A673 (cell line): Measurements from ENCODE around the gene CMPK1. TPM values are rescaled to one million over a fixed set of nuclear protein-coding genes. Genes with fewer than 3 reads are reported as not detected.

Experiments
- BruUV-seq: library from RNA; stranded (reverse); fragments of 400-500 nt; replicated peaks from 2 replicates; lab custom pipeline; 2021; lab: Mats Ljungman, UMichigan
- CTCF ChIA-PET: fragments of 300-600 bp; sonication (Branson Sonifier 250); formaldehyde crosslinking; loops from one replicate; lab custom pipeline; 2022; ENCODE audit warnings: antibody characterized with exemption; lab: Charles Lee
- POLR2A ChIA-PET: fragments of 300-600 bp; sonication (Branson Sonifier 250); formaldehyde crosslinking; loops from one replicate; lab custom pipeline; 2022; ENCODE audit warnings: antibody characterized with exemption; ENCODE audit not compliant: low non-redundant PET; lab: Charles Lee
- DNase-seq: peaks from one replicate; pipeline ENCODE4 v3.0.0-alpha.2; 2015; ENCODE audit warnings: low spot score
- H3K27ac ChIP-seq: fragments of 200-600 bp; sonication (generic); 2 replicates; pipeline ENCODE4 v1.5.1; 2016; ENCODE audit warnings: mixed run types, low read depth, mild to moderate bottlenecking, mixed read lengths, antibody characterized with exemption, low read length; ENCODE audit not compliant: poor library complexity, severe bottlenecking
- H3K27me3 ChIP-seq: fragments of 200-600 bp; sonication (generic); replicated peaks from 2 replicates; pipeline ENCODE4 v1.6.1; 2017; ENCODE audit warnings: mixed run types, low read depth, mild to moderate bottlenecking, mixed read lengths, antibody characterized with exemption, low read length; ENCODE audit not compliant: insufficient read depth, poor library complexity
- H3K36me3 ChIP-seq: fragments of 200-600 bp; sonication (generic); 2 replicates; pipeline ENCODE4 v1.6.1; 2016; ENCODE audit warnings: mixed run types, mild to moderate bottlenecking, mixed read lengths, antibody characterized with exemption, low read length; ENCODE audit not compliant: insufficient read depth, poor library complexity, severe bottlenecking
- H3K4me1 ChIP-seq: fragments of 200-600 bp; sonication (generic); 2 replicates; pipeline ENCODE4 v1.6.1; 2017; ENCODE audit warnings: mixed run types, mild to moderate bottlenecking, mixed read lengths, antibody characterized with exemption, low read length; ENCODE audit not compliant: insufficient read depth, poor library complexity, severe bottlenecking
- H3K4me3 ChIP-seq: fragments of 200-600 bp; sonication (generic); 2 replicates; pipeline ENCODE4 v1.5.1; 2016; ENCODE audit warnings: low read depth, mixed run types, mild to moderate bottlenecking, mixed read lengths, low read length; ENCODE audit not compliant: poor library complexity, severe bottlenecking
- H3K9me3 ChIP-seq: fragments of 200-600 bp; sonication (generic); 2 replicates; pipeline ENCODE4 v1.6.1; 2016; ENCODE audit warnings: mixed run types, low read depth, mild to moderate bottlenecking, mixed read lengths, antibody characterized with exemption, low read length; ENCODE audit not compliant: poor library complexity, severe bottlenecking
- CTCF ChIP-seq: fragments of 300-800, 200-600 bp; sonication (generic); conservative IDR thresholded peaks from 2 replicates; pipeline ENCODE4 v1.5.1; 2017; ENCODE audit warnings: low read depth, mild to moderate bottlenecking, antibody characterized with exemption, low read length, moderate library complexity, mixed read lengths
- EZH2 ChIP-seq: fragments of 200-600 bp; sonication (generic); IDR thresholded peaks from 2 replicates; pipeline ENCODE4 v1.6.1; 2017; ENCODE audit warnings: borderline replicate concordance, low read depth, mild to moderate bottlenecking, mixed read lengths, antibody characterized with exemption, low read length; ENCODE audit not compliant: poor library complexity, severe bottlenecking
- intact Hi-C: fragments of 100-400 bp; cut with micrococcal nuclease; formaldehyde crosslinking; loops from one replicate; pipeline ENCODE4 v1.10.0; 2022; ENCODE audit not compliant: unreplicated experiment
- total RNA-seq: library from RNA; stranded (reverse); gene quantifications from 2 replicates; pipeline ENCODE4 v1.2.3, GENCODE V29; 2021

Gene CMPK1
- total RNA-seq, 1 experiment from 2014 or later, result 69.4 TPM

DNA sequence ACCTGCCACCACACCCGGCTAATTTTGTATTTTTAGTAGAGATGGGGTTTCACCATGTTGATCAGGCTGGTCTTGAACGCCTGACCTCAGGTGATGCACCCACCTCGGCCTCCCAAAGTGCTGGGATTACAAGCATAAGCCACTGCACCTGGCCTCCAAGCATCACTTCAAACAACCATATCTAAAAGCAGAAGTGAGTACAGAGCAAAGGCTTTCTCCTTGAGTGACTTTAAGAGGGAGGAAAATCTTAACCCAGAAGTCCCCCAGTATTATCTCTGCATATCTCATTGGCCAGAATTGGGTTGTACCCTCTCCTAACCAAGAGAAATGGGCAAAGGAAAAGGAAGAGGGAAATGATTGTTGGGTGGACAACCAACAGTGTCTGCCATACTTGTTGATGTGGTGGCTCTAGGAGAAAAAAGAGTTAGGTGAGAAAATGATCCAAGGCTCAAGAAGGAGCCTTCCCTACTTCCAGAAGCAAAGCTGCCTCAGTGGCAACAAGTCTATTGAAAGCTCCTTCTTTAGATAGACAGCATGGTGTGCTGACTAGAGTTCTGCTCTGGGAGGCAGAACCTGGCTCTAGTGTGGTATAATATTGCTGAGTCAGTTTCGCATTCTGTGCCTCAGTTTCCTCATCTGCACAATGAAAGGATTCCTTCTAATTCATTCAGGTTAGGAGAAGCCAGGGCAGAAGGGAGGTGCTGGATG lies 65.7 kb downstream of the CMPK1 start:
- H3K27ac ChIP-seq, result no peak overlapping the region
- H3K27me3 ChIP-seq, result peaks cover 22% of the 10 kb centered on the region
- no peaks in the 10 kb centered on the region for H3K36me3 ChIP-seq
- POLR2A ChIA-PET, result no interaction called here
- TF ChIP-seq EZH2 (no peak), CTCF (no peak)
- DNase-seq, result no peak
- H3K9me3 ChIP-seq, result no peaks in the 10 kb centered on the region
- intact Hi-C loops, result no loop called here
- CTCF ChIA-PET, result interaction anchor here (0.6 kb wide), 1 partner anchor 205 kb away, joined by 6 read pairs; no protein-coding TSS in a partner anchor
- no peak overlapping the region for H3K4me3 ChIP-seq
- H3K4me1 ChIP-seq, result no peaks in the 10 kb centered on the region
- no TSS peak for BruUV-seq

- CTCF ChIA-PET, result no interaction called here
- Histone ChIP-seq H3K36me3 (no peaks in the 10 kb centered on the region), H3K9me3 (no peaks in the 10 kb centered on the region), H3K4me1 (no peaks in the 10 kb centered on the region), H3K4me3 (no peak overlapping the region), H3K27me3 (peaks cover 17% of the 10 kb centered on the region), H3K27ac (no peak overlapping the region)
- DNase-seq, result no peak
- intact Hi-C loops, result no loop called here
- TF ChIP-seq CTCF, result no peak
- TF ChIP-seq EZH2, result no peak
- BruUV-seq, result no TSS peak
- POLR2A ChIA-PET, result no interaction called here
Measured at GRCh38 chr1:47399846-47400155, 66.2 kb downstream of the CMPK1 start.

DNA sequence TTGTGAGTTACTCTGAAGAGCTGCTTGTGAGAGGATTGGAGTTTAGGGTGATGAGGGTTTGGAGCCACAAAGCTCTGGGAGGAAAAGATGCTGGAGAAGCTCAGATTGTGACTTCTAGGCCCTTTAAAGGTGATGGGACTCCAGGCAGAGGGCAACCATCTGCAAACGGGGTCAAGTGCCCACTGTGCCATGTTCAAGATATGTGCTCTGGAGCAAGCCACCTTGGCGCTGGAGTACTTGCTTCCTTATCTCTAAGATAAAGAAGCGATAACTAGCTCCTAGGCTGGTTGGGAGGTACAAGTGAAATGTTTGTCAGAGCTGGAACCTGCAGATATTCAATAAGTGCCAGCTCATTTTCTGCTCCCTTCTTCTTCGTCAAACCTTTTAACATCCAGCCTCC lies 68.2 kb downstream of the CMPK1 start:
- CTCF ChIA-PET, result no interaction called here
- H3K27me3 ChIP-seq, result peaks cover 21% of the 10 kb centered on the region
- H3K27ac ChIP-seq, result no peak overlapping the region
- no peaks in the 10 kb centered on the region for H3K4me1 ChIP-seq
- no peak overlapping the region for H3K4me3 ChIP-seq
- POLR2A ChIA-PET, result no interaction called here
- no peak for DNase-seq
- BruUV-seq, result no TSS peak
- H3K36me3 ChIP-seq, result no peaks in the 10 kb centered on the region
- no peaks in the 10 kb centered on the region for H3K9me3 ChIP-seq
- intact Hi-C loops, result no loop called here
- no peak for TF ChIP-seq CTCF
- no peak for TF ChIP-seq EZH2
